Smooth muscle cell (in vitro differentiated cells): ENCODE measurements around the gene GSTA3. TPM values are rescaled to one million over a fixed set of nuclear protein-coding genes. Genes with fewer than 3 reads are reported as not detected.
"Not testable (repeated sequence)": the region's sequence is repeated elsewhere in the genome, so short reads cannot be mapped to it uniquely, and the experiment has no call there.

Experiments
- DNase-seq: peaks from one replicate; lab custom pipeline; 2025; ENCODE audit not compliant: unreplicated experiment; lab: John Stamatoyannopoulos, UW
- H2AFZ ChIP-seq: fragments of 200-600 bp; sonication (generic); 2 replicates; pipeline ENCODE4 v1.6.0; 2016; ENCODE audit warnings: antibody characterized with exemption, low read depth, mild to moderate bottlenecking
- H3F3A ChIP-seq: fragments of 200-600 bp; sonication (generic); 2 replicates; pipeline ENCODE4 v1.6.0; 2017; ENCODE audit warnings: antibody characterized with exemption, low read depth
- H3K27ac ChIP-seq: fragments of 200-600 bp; sonication (generic); 2 replicates; pipeline ENCODE4 v1.5.1; 2016; ENCODE audit warnings: low read depth, mild to moderate bottlenecking
- H3K27me3 ChIP-seq: fragments of 200-600 bp; sonication (generic); 2 replicates; pipeline ENCODE4 v1.6.1; 2016; ENCODE audit warnings: low read depth, mild to moderate bottlenecking
- H3K36me3 ChIP-seq: fragments of 200-600 bp; sonication (generic); 2 replicates; pipeline ENCODE4 v1.5.1; 2016; ENCODE audit warnings: low read depth
- H3K4me1 ChIP-seq: fragments of 200-600 bp; sonication (generic); 2 replicates; pipeline ENCODE4 v1.5.1; 2016; ENCODE audit warnings: low read depth
- H3K4me2 ChIP-seq: fragments of 200-600 bp; sonication (generic); 2 replicates; pipeline ENCODE4 v1.6.0; 2016; ENCODE audit warnings: mild to moderate bottlenecking
- H3K4me3 ChIP-seq: fragments of 200-600 bp; sonication (generic); 2 replicates; pipeline ENCODE4 v1.5.1; 2016; ENCODE audit warnings: mild to moderate bottlenecking
- H3K79me2 ChIP-seq: fragments of 200-600 bp; sonication (generic); 2 replicates; pipeline ENCODE4 v1.6.0; 2016; ENCODE audit warnings: low read depth, mild to moderate bottlenecking
- H3K9ac ChIP-seq: fragments of 200-600 bp; sonication (generic); 2 replicates; pipeline ENCODE4 v1.6.0; 2016; ENCODE audit warnings: low read depth
- H3K9me3 ChIP-seq: fragments of 200-600 bp; sonication (generic); replicated peaks from 2 replicates; pipeline ENCODE4 v1.5.1; 2016; ENCODE audit warnings: low read depth
- H4K20me1 ChIP-seq: fragments of 200-600 bp; sonication (generic); 2 replicates; pipeline ENCODE4 v1.6.0; 2016; ENCODE audit warnings: low read depth
- CTCF ChIP-seq: fragments of 200-600 bp; sonication (generic); IDR thresholded peaks from 2 replicates; pipeline ENCODE4 v1.5.1; 2017; ENCODE audit warnings: borderline replicate concordance, mild to moderate bottlenecking, antibody characterized with exemption; ENCODE audit not compliant: insufficient read depth, poor library complexity, severe bottlenecking
- WGBS: methylation state at CpG from one replicate; pipeline ENCODE4 v1.1.7; 2016; ENCODE audit warnings: low lambda C conversion rate; 5-methylcytosine and 5-hydroxymethylcytosine counted together
- polyA plus RNA-seq: library from polyadenylated mRNA; unstranded; fragments of >200 nt; fragmentation: Nextera tagmentation; extraction: Ambion mirVana; gene quantifications from 2 replicates; pipeline ENCODE4 v1.2.1, GENCODE V29; 2016
- total RNA-seq: library from RNA; depleted of rRNA; stranded (reverse); fragments of >200 nt; gene quantifications from 2 replicates; pipeline ENCODE4 v1.2.3, GENCODE V29; 2014

GSTA3 gene
- total and polyA plus RNA-seq, 2 experiments from 2014 or later = not detected

- H3K27me3 ChIP-seq, H2AFZ ChIP-seq, H3K9me3 ChIP-seq, H3K36me3 ChIP-seq, H3K79me2 ChIP-seq, H3K9ac ChIP-seq, H3F3A ChIP-seq, H3K4me1 ChIP-seq, H3K4me2 ChIP-seq, H4K20me1 ChIP-seq, H3K27ac ChIP-seq, H3K4me3 ChIP-seq, DNase-seq: not testable (repeated sequence)
- WGBS = 76% methylated on average over 5 of the region's 5 CpGs
Observed at GRCh38 chr6:52868899-52869298, 40.6 kb downstream of the GSTA3 start.

- no peak overlapping the region for H2AFZ ChIP-seq
- no peak for DNase-seq
- H3K4me3 ChIP-seq = no peak overlapping the region
- no peak overlapping the region for H3K9ac ChIP-seq
- peaks cover under 1% of the 10 kb centered on the region for H3F3A ChIP-seq
- no peak overlapping the region for H3K27ac ChIP-seq
- H3K36me3 ChIP-seq = no peaks in the 10 kb centered on the region
- H3K4me1 ChIP-seq = no peaks in the 10 kb centered on the region
- H3K9me3 ChIP-seq = no peaks in the 10 kb centered on the region
- H4K20me1 ChIP-seq = no peaks in the 10 kb centered on the region
- 93% methylated on average over 1 of the region's 1 CpG for WGBS
- no peaks in the 10 kb centered on the region for H3K27me3 ChIP-seq
- H3K4me2 ChIP-seq = no peak overlapping the region
- no peak for TF ChIP-seq CTCF
- no peaks in the 10 kb centered on the region for H3K79me2 ChIP-seq
Observed at GRCh38 chr6:52868240-52868639, 41.3 kb downstream of the GSTA3 start.

GRCh38 chr6:52861151-52861550 is 48.3 kb downstream of the GSTA3 start:
- not testable (repeated sequence) for DNase-seq

GRCh38 chr6:52858416-52858815 is 51.1 kb downstream of the GSTA3 start:
- no peak for DNase-seq
- H3K4me1 ChIP-seq = no peaks in the 10 kb centered on the region
- no peak overlapping the region for H3K4me2 ChIP-seq
- no peak overlapping the region for H3K9ac ChIP-seq
- H2AFZ ChIP-seq = no peak overlapping the region
- no peaks in the 10 kb centered on the region for H3F3A ChIP-seq
- no peak for TF ChIP-seq CTCF
- H3K36me3 ChIP-seq = no peaks in the 10 kb centered on the region
- H3K27me3 ChIP-seq = no peaks in the 10 kb centered on the region
- 94% methylated on average over 4 of the region's 4 CpGs for WGBS
- no peaks in the 10 kb centered on the region for H3K9me3 ChIP-seq
- H3K4me3 ChIP-seq = no peak overlapping the region
- no peak overlapping the region for H3K27ac ChIP-seq
- H4K20me1 ChIP-seq = no peaks in the 10 kb centered on the region
- no peaks in the 10 kb centered on the region for H3K79me2 ChIP-seq

More at GRCh38 chr6:52861151-52861550, 48.3 kb downstream of the GSTA3 start:
- not testable (repeated sequence) for H3K9me3 ChIP-seq, H3K4me3 ChIP-seq, H3K27ac ChIP-seq, H3K36me3 ChIP-seq, H2AFZ ChIP-seq, H3K9ac ChIP-seq, H3K79me2 ChIP-seq, H4K20me1 ChIP-seq, H3F3A ChIP-seq, H3K4me2 ChIP-seq, H3K4me1 ChIP-seq, H3K27me3 ChIP-seq
- WGBS = 59% methylated on average over 7 of the region's 7 CpGs

- H3K27ac ChIP-seq, H3F3A ChIP-seq, H4K20me1 ChIP-seq, H3K4me2 ChIP-seq, H2AFZ ChIP-seq, H3K4me1 ChIP-seq, H3K36me3 ChIP-seq, H3K4me3 ChIP-seq, H3K79me2 ChIP-seq, DNase-seq, H3K27me3 ChIP-seq, H3K9ac ChIP-seq, H3K9me3 ChIP-seq: not testable (repeated sequence)
- 0% methylated on average over 3 of the region's 3 CpGs for WGBS
Observed at GRCh38 chr6:52856137-52856536, 53.4 kb downstream of the GSTA3 start.
